Rectal smooth muscle tissue (tissue), 1 donor: ENCODE results near the gene NOTUM.

Source experiments
- H3K27ac ChIP-seq: one replicate; pipeline ENCODE4 v1.7.0; 2013; ENCODE audit warnings: low read depth, low read length, inconsistent platforms
- H3K27me3 ChIP-seq: one replicate; pipeline ENCODE4 v1.7.0; 2013; ENCODE audit warnings: low read length; ENCODE audit not compliant: control insufficient read depth, insufficient read depth
- H3K36me3 ChIP-seq: one replicate; pipeline ENCODE4 v1.7.0; 2013; ENCODE audit warnings: low read length; ENCODE audit not compliant: control insufficient read depth, insufficient read depth
- H3K4me1 ChIP-seq: one replicate; pipeline ENCODE4 v1.7.0; 2013; ENCODE audit warnings: low read length; ENCODE audit not compliant: control insufficient read depth, insufficient read depth
- H3K4me3 ChIP-seq: one replicate; pipeline ENCODE4 v1.7.0; 2013; ENCODE audit warnings: low read length
- H3K9ac ChIP-seq: one replicate; pipeline ENCODE4 v1.7.0; 2013; ENCODE audit warnings: low read length

Gene NOTUM

GRCh38 chr17:81961087-81961511 is at the start of gene NOTUM:
TSS of gene NOTUM (minus strand) at chr17:81961187. CDS start at chr17:81960909, 278 bp downstream.
- Histone ChIP-seq H3K27ac (no peak within 1 kb of the TSS), H3K4me1 (no peaks in the 10 kb centered on the region), H3K4me3 (peak within 1 kb of the TSS; percentile 21)

GRCh38 chr17:82009413-82009812 is 48.4 kb upstream of the NOTUM start:
- peaks cover 13% of the 10 kb centered on the region for H3K4me1 ChIP-seq
- H3K9ac ChIP-seq = no peak overlapping the region
- no peaks in the 10 kb centered on the region for H3K27me3 ChIP-seq
- no peak overlapping the region for H3K4me3 ChIP-seq
- no peaks in the 10 kb centered on the region for H3K36me3 ChIP-seq
- no peak overlapping the region for H3K27ac ChIP-seq

More at GRCh38 chr17:81961087-81961511, at the start of gene NOTUM:
- Histone ChIP-seq H3K9ac (no peak within 1 kb of the TSS), H3K36me3 (no peaks in the 10 kb centered on the region), H3K27me3 (peaks cover 38% of the 10 kb centered on the region)

- peaks cover 17% of the 10 kb centered on the region for H3K4me1 ChIP-seq
- H3K27me3 ChIP-seq = no peaks in the 10 kb centered on the region
- H3K36me3 ChIP-seq = no peaks in the 10 kb centered on the region
- H3K27ac ChIP-seq = no peak overlapping the region
- H3K4me3 ChIP-seq = no peak overlapping the region
- H3K9ac ChIP-seq = no peak overlapping the region
Measured at GRCh38 chr17:82008941-82009405, 48.0 kb upstream of the NOTUM start.

GRCh38 chr17:82008258-82008940 is 47.4 kb upstream of the NOTUM start:
- H3K9ac ChIP-seq = no peak overlapping the region
- H3K27ac ChIP-seq = no peak overlapping the region
- no peak overlapping the region for H3K4me3 ChIP-seq
- H3K4me1 ChIP-seq = peaks cover 15% of the 10 kb centered on the region
- H3K36me3 ChIP-seq = no peaks in the 10 kb centered on the region
- H3K27me3 ChIP-seq = no peaks in the 10 kb centered on the region

GRCh38 chr17:82007495-82008257 is 46.7 kb upstream of the NOTUM start:
- H3K27me3 ChIP-seq = no peaks in the 10 kb centered on the region
- H3K27ac ChIP-seq = no peak overlapping the region
- peaks cover 18% of the 10 kb centered on the region for H3K4me1 ChIP-seq
- no peak overlapping the region for H3K4me3 ChIP-seq
- H3K36me3 ChIP-seq = no peaks in the 10 kb centered on the region
- no peak overlapping the region for H3K9ac ChIP-seq

GRCh38 chr17:82007228-82007494 is 46.2 kb upstream of the NOTUM start:
- H3K4me1 ChIP-seq = peaks cover 18% of the 10 kb centered on the region
- no peak overlapping the region for H3K4me3 ChIP-seq
- H3K9ac ChIP-seq = no peak overlapping the region
- H3K27ac ChIP-seq = no peak overlapping the region
- H3K36me3 ChIP-seq = no peaks in the 10 kb centered on the region
- H3K27me3 ChIP-seq = no peaks in the 10 kb centered on the region

GRCh38 chr17:82006468-82007227 is 45.7 kb upstream of the NOTUM start:
- Histone ChIP-seq H3K27me3 (no peaks in the 10 kb centered on the region), H3K4me3 (no peak overlapping the region), H3K4me1 (peaks cover 18% of the 10 kb centered on the region), H3K9ac (no peak overlapping the region), H3K27ac (peak overlapping the region; percentile 22), H3K36me3 (no peaks in the 10 kb centered on the region)

- no peaks in the 10 kb centered on the region for H3K27me3 ChIP-seq
- H3K36me3 ChIP-seq = no peaks in the 10 kb centered on the region
- H3K4me1 ChIP-seq = peaks cover 18% of the 10 kb centered on the region
- no peak overlapping the region for H3K4me3 ChIP-seq
- H3K9ac ChIP-seq = no peak overlapping the region
- no peak overlapping the region for H3K27ac ChIP-seq
Measured at GRCh38 chr17:82005701-82006348, 44.8 kb upstream of the NOTUM start.

GRCh38 chr17:82004517-82005455 is 43.8 kb upstream of the NOTUM start:
- H3K4me3 ChIP-seq = no peak overlapping the region
- H3K27me3 ChIP-seq = no peaks in the 10 kb centered on the region
- H3K9ac ChIP-seq = no peak overlapping the region
- no peaks in the 10 kb centered on the region for H3K36me3 ChIP-seq
- H3K4me1 ChIP-seq = peaks cover 18% of the 10 kb centered on the region
- H3K27ac ChIP-seq = no peak overlapping the region

- peak overlapping the region; percentile 34 for H3K27ac ChIP-seq
- peaks cover 18% of the 10 kb centered on the region for H3K4me1 ChIP-seq
- H3K36me3 ChIP-seq = no peaks in the 10 kb centered on the region
- no peaks in the 10 kb centered on the region for H3K27me3 ChIP-seq
- H3K9ac ChIP-seq = no peak overlapping the region
- no peak overlapping the region for H3K4me3 ChIP-seq
Measured at GRCh38 chr17:82003411-82004381, 42.7 kb upstream of the NOTUM start.
